H1 (cell line): ENCODE results near the gene LMTK3. TPM values are rescaled to one million over a fixed set of nuclear protein-coding genes. Genes with fewer than 3 reads are reported as not detected.

Experiments used
- BACH1 ChIP-seq: IDR thresholded peaks from 2 replicates; pipeline ENCODE4 v1.6.1; 2012; ENCODE audit warnings: low read length, improper control_type of control experiment
- BRCA1 ChIP-seq: IDR thresholded peaks from 2 replicates; pipeline ENCODE4 v1.6.1; 2012; ENCODE audit warnings: low read depth, low read length, improper control_type of control experiment
- CBX5 ChIP-seq: fragments of 300-800, 300-1000 bp; sonication (generic); IDR thresholded peaks from 2 replicates; pipeline ENCODE4 v1.7.1; 2016; ENCODE audit warnings: antibody characterized with exemption, low read length, low read depth
- POLR2AphosphoS5 ChIP-seq: IDR thresholded peaks from 2 replicates; pipeline ENCODE4 v1.6.1; 2011; ENCODE audit warnings: low read depth, low read length
- polyA plus RNA-seq, 7 experiments: library from polyadenylated mRNA; depleted of rRNA in 3 of 7; stranded (reverse) in 5 of 7; unstranded in 2 of 7; fragments of >200 nt in 5 of 7; fragments of 200-250 nt in 2 of 7; gene quantifications; 1 replicate in 5 of 7; 2 replicates in 1 of 7; 4 replicates in 1 of 7; pipeline versions ENCODE4 v1.2.1 to v1.2.3, GENCODE V29; 2011 to 2013; ENCODE audit warnings: missing spikeins in 2 of 7, mixed read lengths in 2 of 7
- total RNA-seq: library from RNA; stranded (reverse); fragmentation: NEBNext Ultra II Directional; extraction: Animal tissue kit (Norgen Biotek cat#: 25700); gene quantifications from 2 replicates; pipeline ENCODE4 v1.2.1, GENCODE V29; 2021
- TF ChIP-seq, protein P1 (sequence below): fragments of 300-600 bp; sonication (generic); IDR thresholded peaks from 2 replicates; pipeline ENCODE4 v1.7.1; 2012; ENCODE audit warnings: low read length, moderate library complexity, mild to moderate bottlenecking, inconsistent platforms; ENCODE audit not compliant: insufficient replicate concordance

The LMTK3 gene
- total and polyA plus RNA-seq, 2 of the 8 experiments (the other 6 are each of a cell fraction or from before 2014, with no cell fraction given), result 2.7 to 12.4 TPM

GRCh38 chr19:48516536-48516935 is 4.9 kb upstream of the LMTK3 start (continued):
- TF ChIP-seq, protein P1, sequence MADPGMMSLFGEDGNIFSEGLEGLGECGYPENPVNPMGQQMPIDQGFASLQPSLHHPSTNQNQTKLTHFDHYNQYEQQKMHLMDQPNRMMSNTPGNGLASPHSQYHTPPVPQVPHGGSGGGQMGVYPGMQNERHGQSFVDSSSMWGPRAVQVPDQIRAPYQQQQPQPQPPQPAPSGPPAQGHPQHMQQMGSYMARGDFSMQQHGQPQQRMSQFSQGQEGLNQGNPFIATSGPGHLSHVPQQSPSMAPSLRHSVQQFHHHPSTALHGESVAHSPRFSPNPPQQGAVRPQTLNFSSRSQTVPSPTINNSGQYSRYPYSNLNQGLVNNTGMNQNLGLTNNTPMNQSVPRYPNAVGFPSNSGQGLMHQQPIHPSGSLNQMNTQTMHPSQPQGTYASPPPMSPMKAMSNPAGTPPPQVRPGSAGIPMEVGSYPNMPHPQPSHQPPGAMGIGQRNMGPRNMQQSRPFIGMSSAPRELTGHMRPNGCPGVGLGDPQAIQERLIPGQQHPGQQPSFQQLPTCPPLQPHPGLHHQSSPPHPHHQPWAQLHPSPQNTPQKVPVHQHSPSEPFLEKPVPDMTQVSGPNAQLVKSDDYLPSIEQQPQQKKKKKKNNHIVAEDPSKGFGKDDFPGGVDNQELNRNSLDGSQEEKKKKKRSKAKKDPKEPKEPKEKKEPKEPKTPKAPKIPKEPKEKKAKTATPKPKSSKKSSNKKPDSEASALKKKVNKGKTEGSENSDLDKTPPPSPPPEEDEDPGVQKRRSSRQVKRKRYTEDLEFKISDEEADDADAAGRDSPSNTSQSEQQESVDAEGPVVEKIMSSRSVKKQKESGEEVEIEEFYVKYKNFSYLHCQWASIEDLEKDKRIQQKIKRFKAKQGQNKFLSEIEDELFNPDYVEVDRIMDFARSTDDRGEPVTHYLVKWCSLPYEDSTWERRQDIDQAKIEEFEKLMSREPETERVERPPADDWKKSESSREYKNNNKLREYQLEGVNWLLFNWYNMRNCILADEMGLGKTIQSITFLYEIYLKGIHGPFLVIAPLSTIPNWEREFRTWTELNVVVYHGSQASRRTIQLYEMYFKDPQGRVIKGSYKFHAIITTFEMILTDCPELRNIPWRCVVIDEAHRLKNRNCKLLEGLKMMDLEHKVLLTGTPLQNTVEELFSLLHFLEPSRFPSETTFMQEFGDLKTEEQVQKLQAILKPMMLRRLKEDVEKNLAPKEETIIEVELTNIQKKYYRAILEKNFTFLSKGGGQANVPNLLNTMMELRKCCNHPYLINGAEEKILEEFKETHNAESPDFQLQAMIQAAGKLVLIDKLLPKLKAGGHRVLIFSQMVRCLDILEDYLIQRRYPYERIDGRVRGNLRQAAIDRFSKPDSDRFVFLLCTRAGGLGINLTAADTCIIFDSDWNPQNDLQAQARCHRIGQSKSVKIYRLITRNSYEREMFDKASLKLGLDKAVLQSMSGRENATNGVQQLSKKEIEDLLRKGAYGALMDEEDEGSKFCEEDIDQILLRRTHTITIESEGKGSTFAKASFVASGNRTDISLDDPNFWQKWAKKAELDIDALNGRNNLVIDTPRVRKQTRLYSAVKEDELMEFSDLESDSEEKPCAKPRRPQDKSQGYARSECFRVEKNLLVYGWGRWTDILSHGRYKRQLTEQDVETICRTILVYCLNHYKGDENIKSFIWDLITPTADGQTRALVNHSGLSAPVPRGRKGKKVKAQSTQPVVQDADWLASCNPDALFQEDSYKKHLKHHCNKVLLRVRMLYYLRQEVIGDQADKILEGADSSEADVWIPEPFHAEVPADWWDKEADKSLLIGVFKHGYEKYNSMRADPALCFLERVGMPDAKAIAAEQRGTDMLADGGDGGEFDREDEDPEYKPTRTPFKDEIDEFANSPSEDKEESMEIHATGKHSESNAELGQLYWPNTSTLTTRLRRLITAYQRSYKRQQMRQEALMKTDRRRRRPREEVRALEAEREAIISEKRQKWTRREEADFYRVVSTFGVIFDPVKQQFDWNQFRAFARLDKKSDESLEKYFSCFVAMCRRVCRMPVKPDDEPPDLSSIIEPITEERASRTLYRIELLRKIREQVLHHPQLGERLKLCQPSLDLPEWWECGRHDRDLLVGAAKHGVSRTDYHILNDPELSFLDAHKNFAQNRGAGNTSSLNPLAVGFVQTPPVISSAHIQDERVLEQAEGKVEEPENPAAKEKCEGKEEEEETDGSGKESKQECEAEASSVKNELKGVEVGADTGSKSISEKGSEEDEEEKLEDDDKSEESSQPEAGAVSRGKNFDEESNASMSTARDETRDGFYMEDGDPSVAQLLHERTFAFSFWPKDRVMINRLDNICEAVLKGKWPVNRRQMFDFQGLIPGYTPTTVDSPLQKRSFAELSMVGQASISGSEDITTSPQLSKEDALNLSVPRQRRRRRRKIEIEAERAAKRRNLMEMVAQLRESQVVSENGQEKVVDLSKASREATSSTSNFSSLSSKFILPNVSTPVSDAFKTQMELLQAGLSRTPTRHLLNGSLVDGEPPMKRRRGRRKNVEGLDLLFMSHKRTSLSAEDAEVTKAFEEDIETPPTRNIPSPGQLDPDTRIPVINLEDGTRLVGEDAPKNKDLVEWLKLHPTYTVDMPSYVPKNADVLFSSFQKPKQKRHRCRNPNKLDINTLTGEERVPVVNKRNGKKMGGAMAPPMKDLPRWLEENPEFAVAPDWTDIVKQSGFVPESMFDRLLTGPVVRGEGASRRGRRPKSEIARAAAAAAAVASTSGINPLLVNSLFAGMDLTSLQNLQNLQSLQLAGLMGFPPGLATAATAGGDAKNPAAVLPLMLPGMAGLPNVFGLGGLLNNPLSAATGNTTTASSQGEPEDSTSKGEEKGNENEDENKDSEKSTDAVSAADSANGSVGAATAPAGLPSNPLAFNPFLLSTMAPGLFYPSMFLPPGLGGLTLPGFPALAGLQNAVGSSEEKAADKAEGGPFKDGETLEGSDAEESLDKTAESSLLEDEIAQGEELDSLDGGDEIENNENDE, result no peak
- TF ChIP-seq BRCA1, result no peak
- TF ChIP-seq BACH1, result no peak
- TF ChIP-seq CBX5, result no peak
- no peak for TF ChIP-seq POLR2AphosphoS5
